ENCODE measurements around the gene FAHD1. TPM values are rescaled to one million over a fixed set of nuclear protein-coding genes. Genes with fewer than 3 reads are reported as not detected.

FAHD1 gene
- total RNA-seq, 4 donors from 2014 or later = 40.9 to 52.5 (median 45.0) TPM

- intact Hi-C loops (cut with DNase I) = no loop called here
- Histone ChIP-seq H3K4me1 (no peaks in the 10 kb centered on the region), H3K9me3 (no peaks in the 10 kb centered on the region), H3K4me3 (replicated peaks in 1 of 3) (no peak overlapping the region), H3K36me3 (peaks cover 30 to 50% of the 10 kb centered on the region in 2 donors), H3K27me3 (no peaks in the 10 kb centered on the region), H3K27ac (no peak overlapping the region)
- WGBS, 2 donors = 89 to 91% methylated on average over 8 to 9 of the region's 9 CpGs
- DNase-seq = no peak
- no peak for TF ChIP-seq POLR2A (IDR thresholded peaks at IDR 0.05)
- TF ChIP-seq, protein P1, sequence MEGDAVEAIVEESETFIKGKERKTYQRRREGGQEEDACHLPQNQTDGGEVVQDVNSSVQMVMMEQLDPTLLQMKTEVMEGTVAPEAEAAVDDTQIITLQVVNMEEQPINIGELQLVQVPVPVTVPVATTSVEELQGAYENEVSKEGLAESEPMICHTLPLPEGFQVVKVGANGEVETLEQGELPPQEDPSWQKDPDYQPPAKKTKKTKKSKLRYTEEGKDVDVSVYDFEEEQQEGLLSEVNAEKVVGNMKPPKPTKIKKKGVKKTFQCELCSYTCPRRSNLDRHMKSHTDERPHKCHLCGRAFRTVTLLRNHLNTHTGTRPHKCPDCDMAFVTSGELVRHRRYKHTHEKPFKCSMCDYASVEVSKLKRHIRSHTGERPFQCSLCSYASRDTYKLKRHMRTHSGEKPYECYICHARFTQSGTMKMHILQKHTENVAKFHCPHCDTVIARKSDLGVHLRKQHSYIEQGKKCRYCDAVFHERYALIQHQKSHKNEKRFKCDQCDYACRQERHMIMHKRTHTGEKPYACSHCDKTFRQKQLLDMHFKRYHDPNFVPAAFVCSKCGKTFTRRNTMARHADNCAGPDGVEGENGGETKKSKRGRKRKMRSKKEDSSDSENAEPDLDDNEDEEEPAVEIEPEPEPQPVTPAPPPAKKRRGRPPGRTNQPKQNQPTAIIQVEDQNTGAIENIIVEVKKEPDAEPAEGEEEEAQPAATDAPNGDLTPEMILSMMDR (IDR thresholded peaks at IDR 0.05) = no peak
These were observed 9.8 kb upstream of the FAHD1 start for GRCh38 chr16:1817276-1817589.

DNA sequence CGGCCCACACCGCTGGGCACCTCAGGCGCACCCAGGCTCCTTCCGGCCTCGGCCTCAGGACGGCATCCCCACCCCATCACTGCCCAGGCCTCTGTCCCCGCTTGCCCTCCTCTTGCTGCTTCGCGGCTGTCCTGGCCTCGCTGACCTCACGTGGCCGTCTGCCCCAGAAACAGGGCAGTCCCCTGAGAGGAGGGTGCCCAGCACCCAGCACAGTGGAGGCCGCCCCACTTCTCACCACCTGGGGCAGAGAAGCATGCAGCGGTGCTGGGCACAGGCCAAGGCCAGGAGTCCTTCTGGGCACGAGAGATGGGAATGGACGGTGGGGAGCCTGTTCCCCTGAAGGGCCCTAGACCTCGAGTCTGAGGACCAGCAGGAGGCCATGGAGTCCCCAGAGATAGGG is 9.3 kb upstream of the FAHD1 start:
- no peak overlapping the region for H3K4me3 ChIP-seq (replicated peaks in 1 of 3)
- H3K9me3 ChIP-seq = no peaks in the 10 kb centered on the region
- TF ChIP-seq, protein P1 (IDR thresholded peaks at IDR 0.05) = no peak
- TF ChIP-seq POLR2A (IDR thresholded peaks at IDR 0.05) = no peak
- H3K27me3 ChIP-seq = no peaks in the 10 kb centered on the region
- 92% methylated on average over 15 to 16 of the region's 17 CpGs for WGBS, 2 donors
- H3K4me1 ChIP-seq = no peaks in the 10 kb centered on the region
- intact Hi-C loops (cut with DNase I) = no loop called here
- DNase-seq = no peak
- H3K27ac ChIP-seq = no peak overlapping the region
- peaks cover 34 to 53% of the 10 kb centered on the region in 2 donors for H3K36me3 ChIP-seq

DNA sequence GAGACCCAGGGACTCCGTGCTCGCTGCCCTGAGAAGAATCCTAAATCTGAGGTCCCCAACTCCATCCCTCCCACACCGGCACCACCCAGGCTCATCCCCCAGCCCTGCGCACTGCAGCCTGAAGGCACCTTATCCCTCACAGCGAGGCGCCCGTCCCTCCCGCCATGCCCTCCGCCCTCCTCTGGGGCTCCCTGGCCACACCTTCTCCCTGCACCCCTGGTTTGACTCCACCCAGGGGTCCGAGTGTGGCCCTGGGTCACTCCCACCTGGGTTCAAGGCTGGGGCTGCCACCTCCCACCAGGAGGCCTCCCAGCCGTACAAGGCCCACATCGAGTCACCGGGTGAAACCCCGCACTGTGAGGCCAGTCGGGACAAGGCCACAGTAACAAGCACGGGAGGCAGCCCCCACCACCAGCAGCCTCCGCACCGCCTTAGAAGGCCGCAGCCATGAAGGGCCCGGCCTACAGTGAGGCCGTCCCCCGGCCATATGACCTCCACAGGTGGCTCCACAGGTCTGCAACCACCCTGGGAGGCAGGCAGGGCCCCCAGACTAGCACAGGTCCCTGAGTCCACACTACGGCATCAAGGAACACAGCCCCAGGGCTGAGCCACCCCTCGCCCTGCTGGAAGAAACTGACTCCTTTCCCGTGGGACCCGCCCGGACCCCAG is 8.7 kb upstream of the FAHD1 start:
- Histone ChIP-seq H3K4me1 (no peaks in the 10 kb centered on the region), H3K9me3 (no peaks in the 10 kb centered on the region), H3K4me3 (replicated peaks in 1 of 3) (no peak overlapping the region), H3K27ac (no peak overlapping the region), H3K27me3 (no peaks in the 10 kb centered on the region), H3K36me3 (peaks cover 34 to 53% of the 10 kb centered on the region in 2 donors)
- TF ChIP-seq, protein P1 (IDR thresholded peaks at IDR 0.05) = no peak
- no peak for TF ChIP-seq POLR2A (IDR thresholded peaks at IDR 0.05)
- 93 to 96% methylated on average over 15 to 17 of the region's 27 CpGs for WGBS, 2 donors
- DNase-seq = no peak
- intact Hi-C loops (cut with DNase I) = no loop called here

DNA sequence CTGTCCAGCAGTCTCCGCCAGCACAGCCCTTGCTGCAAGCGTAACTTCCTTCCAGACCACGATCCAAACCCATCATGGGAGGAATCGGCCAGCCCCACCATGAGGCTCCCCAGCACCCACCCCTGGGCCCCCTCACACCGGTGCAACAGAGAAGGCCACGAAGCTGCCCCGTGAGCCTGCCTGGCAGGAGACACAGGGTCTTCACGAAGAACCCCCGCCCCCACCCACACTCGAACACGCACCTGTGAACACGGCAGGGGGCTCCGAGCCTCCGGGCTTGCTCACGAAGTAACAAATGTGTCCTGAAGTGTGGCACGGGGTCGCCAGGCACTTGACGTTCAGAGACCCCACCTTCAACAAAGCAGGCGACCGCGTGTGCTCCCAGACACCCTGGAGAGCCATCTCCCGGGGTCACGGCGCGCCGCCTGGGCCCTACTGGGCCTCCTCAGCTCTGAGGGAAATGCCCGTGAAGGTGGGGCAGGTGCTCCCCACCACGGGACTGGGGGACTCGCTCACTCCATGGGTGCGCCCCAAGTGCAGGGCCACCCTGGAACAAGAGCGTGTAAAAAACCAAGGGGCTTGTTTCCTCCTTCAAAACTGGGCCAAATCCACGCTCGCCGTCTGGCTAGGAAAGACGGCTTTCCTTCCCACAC is 8.0 kb upstream of the FAHD1 start:
- WGBS, 2 donors = 93 to 95% methylated on average over 23 to 34 of the region's 35 CpGs
- Histone ChIP-seq H3K4me1 (peaks cover 0 to 3% of the 10 kb centered on the region in 2 donors), H3K4me3 (replicated peaks in 1 of 3) (no peak overlapping the region), H3K27me3 (no peaks in the 10 kb centered on the region), H3K9me3 (no peaks in the 10 kb centered on the region), H3K36me3 (peaks cover 34 to 53% of the 10 kb centered on the region in 2 donors), H3K27ac (no peak overlapping the region)
- intact Hi-C loops (cut with DNase I) = no loop called here
- DNase-seq = no peak
- no peak for TF ChIP-seq POLR2A (IDR thresholded peaks at IDR 0.05)
- TF ChIP-seq, protein P1 (IDR thresholded peaks at IDR 0.05) = no peak

- no peak for DNase-seq
- intact Hi-C loops (cut with DNase I) = no loop called here
- H3K27ac ChIP-seq = no peak overlapping the region
- TF ChIP-seq, protein P1 (IDR thresholded peaks at IDR 0.05) = no peak
- no peak for TF ChIP-seq POLR2A (IDR thresholded peaks at IDR 0.05)
- H3K9me3 ChIP-seq = no peaks in the 10 kb centered on the region
- H3K36me3 ChIP-seq = peaks cover 34 to 53% of the 10 kb centered on the region in 2 donors
- 93 to 96% methylated on average over 15 of the region's 15 CpGs for WGBS, 2 donors
- H3K27me3 ChIP-seq = no peaks in the 10 kb centered on the region
- H3K4me3 ChIP-seq (replicated peaks in 1 of 3) = no peak overlapping the region
- H3K4me1 ChIP-seq = peaks cover 0 to 9% of the 10 kb centered on the region in 2 donors
These were observed 7.4 kb upstream of the FAHD1 start for GRCh38 chr16:1819611-1820010.
